Stimulated activated CD8-positive, alpha-beta memory T cell treated with anti-CD3 and anti-CD28 coated beads, Interleukin-15, amount 100 ng/mL, for 24 hours (primary cell): ENCODE measurements around the gene KIF3A.

Experiments
- DNase-seq: peaks from one replicate; pipeline ENCODE4 v3.0.0-alpha.2; 2020; ENCODE audit warnings: low read depth

KIF3A gene

DNA sequence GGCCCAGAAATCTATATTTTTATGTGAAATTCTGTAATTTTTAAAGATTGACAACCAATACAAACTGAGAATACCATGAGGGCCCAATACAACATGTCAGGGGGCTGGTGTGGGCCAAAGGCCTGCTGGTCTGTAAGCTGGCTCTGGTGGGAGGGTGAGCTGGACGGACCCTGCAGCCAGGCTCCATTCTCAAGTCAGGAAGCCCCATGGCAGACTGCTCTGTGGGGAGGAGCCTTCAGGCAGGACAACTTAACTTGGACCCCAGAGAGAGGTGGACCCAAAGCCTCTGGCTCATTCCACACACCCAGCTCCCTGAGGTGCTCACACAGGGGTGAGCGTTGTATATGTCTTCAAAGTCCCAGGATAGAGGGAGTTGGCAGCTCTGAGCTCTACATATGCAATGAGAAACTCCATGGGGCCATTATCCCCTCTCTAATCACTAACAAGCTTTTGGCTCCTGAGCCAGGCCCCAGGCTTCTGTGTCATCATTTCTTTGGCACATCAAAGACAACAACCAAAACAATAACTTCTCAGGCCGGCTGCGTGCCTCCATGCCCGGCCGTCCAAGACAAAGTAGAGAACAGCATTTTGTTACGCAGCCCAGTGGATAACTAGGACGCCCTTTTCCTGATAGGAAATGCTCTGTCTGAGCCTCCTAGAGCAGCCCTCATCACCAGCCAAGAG lies 33.3 kb upstream of the KIF3A start:
- no peak for DNase-seq

DNA sequence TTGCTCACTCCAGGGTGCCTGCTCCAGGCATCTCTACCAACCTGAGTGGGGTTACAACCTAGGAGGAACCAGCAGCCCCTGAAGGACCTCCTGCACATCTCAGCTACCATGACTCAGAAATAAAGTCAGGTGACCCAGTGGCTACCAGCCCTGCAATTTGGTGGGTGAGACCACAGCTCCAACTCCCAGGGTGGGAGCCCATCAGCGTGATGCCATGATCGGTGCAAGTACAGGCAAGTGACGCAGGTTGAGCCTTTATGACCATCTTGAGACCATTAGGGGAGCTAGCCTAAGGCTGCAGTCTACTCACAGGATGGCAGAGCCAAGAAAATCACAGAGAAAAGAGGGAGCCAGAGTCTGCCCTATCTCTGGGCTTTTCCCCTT lies 31.1 kb upstream of the KIF3A start:
- no peak for DNase-seq

DNA sequence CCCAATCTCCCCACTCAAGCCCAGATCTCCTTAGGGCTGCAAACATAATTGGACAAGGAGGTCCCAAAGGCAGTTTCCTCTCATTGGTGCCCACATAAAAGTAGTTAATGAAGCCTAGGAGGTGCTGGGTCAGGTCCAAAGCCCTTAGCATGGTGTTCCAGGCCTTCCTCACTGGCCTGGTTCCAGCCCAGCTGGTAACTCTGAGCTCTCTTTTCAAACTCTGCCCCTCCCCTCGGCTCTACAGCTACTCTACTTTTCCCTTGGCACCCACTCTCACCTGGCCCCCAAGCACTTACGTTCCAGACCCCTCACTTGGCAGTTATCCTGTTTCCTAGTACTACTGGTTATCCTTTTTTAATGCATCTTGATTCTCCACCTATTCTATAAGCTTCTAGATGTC lies 29.8 kb upstream of the KIF3A start:
- no peak for DNase-seq

DNA sequence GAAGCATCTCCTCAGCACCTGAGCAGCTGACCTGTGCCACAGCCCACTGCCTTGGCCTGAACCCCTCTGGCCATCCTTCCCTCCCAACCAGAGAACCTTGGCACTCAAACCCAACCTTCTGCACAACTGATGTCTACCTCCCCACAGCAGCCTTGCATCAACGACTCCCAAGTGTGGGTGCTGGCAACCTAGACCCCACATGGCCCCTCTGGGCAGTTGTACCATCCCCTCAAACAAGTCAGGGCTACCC lies 29.4 kb upstream of the KIF3A start:
- DNase-seq = no peak

DNA sequence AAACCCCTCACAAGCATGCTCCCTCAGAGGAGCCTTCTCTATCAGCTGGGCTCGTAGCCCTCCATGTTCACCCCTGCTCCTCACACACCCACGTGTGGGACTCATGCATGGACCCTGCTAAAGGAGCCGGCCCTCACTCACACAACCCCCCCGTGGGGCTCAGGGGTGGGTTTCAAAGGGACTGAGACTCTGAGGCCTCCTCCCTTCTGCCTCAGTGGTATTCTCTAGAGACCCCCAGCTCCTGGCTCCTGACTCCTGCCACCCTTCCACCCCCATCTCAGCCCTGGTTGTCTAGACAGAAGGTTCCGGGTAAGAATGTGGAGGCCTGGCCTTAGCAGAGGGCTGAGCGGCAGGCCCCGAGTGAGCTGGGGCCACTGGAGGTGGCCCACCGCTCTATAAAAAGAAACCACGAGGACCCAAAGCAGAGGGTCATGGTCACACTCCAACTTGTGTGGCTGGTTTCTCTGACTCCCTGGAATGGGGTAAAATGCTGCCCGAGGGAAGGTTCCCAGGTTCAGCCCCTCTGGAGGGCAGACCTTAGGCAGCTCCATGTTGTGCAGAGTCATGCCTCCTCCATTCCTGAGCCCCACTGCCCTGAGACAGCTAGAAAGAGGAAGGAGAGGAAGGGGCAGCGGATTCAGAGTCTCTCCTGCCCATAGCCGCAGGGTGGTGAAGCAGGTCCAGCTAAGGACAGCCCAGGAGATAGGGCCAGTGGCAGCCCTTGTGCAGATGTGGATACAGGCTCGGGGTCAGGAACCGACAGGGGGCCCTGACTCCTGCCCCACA lies 28.9 kb upstream of the KIF3A start:
- DNase-seq = no peak

DNA sequence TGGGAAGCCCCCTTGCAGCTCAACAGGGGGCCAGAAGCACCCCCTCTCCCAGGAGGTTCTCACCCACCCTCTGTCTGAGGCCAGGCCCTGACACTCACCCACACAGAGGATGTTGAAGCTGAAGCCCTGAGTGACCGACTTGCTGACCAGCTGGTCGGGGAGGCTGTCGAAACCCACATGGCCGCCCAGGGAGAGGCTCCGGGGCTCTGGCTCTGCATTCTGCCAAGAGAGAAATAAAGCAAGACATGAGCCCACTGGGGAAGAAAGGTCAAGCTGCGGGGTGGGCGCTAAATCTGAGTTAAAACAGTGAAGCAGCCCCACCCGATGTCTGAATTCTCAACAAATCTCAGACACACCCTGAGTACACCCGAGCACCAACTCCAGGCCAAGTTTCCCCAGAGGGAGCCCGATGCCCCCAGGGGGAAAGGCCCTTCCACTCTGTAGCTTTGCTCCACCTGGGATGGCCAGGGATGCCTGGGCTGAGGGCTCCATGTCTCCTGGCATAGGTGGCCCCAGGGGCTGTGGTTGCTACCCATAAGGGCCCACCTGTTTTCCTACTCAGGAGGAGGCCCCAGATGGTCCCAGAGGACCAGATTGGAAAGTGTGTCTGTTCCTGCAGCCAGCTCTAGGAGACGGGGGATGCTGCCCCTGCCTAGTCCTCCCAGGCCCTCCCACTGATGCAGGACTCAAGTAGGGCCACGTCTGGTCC lies 28.1 kb upstream of the KIF3A start:
- DNase-seq = no peak

DNA sequence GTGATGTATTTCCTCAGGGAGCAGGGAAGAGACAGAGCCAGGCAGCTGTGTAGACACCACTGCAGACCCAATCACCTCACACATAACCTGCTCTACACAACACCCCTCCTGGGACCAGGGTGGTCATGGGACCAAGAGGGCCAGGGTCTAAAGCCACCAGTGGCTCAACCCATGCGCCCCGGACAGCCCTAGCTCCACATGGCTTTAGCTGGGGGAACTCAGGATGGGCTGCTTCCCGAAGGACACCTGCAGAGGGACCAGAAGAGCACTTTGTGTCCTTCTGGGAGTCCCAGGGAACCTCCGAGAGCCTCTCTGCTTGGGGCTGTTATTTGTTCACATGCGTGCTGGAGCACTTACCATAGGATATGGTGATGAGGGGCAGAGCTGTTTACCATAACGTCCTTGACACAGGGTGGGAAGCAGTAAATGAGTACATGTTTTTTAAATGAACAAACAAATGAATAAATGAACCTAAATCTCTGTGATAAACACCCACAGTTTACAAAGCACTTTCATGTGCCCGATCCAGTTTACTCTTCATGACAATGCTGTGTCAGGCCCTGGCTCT lies 27.4 kb upstream of the KIF3A start:
- DNase-seq = no peak

DNA sequence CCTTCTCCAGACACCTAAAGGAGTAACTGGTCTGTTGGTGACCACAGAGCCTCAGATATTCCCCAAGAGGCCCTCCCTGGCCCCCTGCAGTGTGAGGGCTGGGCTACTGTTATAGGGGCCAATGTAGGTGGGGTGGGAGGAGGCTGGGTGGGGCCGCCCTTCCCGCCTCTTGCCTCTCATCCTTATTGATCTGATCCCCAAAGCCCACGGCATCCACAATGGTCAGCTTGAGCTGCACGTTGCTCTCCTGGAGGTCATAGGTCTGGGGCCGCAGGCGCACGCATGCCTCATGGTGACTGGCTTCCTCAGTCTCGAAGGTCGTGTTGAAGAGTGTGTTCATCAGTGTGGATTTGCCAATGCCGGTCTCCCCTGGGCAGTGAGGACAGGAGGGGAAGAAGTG lies 26.7 kb upstream of the KIF3A start:
- DNase-seq = no peak

DNA sequence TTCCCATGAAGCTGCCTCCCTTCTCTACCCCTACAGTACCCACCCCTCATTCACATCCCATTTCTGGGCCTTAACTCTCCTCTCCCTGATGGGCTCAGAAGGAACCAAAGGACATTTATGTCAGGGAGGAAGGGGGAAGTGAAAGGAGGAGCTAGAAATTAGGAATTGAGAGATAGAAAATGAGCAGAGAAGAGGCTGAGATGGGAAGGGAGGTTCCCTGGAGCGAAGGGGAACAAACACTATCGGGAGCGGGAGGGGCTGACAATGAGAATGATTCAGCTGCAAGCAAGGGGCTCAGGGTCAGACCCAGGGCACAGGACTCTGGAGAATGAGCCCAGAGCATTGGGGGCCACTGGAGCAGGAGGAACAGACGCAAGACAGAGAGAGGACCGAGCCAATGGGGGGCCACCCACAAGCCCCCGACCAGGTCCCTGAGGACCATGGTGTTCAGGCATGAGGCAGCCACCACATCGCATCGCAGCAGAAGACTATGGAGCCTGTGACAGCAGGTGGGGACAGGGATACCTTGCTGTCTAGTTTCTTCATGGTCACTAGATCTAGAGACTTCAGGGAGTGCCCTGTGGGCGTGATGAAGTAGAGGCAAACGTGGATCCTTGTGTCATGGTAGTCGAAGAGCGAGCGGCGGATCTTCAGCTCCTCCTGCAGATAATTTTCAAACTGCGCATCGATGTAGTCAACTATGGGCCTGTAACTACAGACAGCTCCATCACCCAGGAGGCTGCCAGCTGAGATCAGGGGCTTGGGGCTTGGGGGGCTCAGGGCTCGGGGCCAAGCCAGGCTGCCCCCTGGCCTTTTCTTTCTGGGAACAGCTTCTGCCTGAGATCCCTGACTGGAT lies 26.1 kb upstream of the KIF3A start:
- DNase-seq = no peak

DNA sequence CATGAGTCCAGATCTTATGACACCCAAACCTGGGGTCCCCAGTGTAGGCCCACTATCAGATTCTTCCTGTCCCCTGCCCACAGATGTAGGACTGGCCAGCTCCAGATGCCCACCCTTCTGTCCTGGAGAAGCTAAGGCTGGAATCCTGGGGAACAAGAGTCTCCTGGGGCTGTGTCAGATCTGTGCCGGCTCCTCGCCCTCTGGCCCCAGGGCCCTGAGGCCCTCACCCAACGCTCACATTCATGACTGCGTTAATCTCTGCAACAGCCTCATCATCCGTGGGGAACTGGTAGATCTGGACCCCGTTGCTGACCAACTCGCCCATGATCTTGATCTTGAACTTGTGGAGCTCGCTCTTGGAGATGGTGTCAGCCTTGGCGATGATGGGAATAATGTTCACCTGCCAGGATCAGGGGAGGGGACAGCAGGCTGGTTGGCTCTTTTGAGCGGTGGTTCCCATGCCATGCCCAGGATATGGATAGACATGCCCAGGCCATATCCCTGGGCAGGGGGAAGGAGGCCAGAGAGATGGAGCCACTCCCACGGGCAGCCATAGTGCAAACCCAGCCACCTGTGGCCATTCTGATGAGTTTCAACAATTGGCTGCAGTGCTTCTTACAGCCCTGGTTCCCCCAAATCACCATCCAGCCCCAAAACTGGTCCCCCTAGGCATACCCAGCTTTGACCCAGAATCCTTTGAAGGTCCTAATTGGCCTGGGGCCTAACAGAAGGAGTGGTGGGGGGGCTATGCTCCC lies 25.1 kb upstream of the KIF3A start:
- no peak for DNase-seq

DNA sequence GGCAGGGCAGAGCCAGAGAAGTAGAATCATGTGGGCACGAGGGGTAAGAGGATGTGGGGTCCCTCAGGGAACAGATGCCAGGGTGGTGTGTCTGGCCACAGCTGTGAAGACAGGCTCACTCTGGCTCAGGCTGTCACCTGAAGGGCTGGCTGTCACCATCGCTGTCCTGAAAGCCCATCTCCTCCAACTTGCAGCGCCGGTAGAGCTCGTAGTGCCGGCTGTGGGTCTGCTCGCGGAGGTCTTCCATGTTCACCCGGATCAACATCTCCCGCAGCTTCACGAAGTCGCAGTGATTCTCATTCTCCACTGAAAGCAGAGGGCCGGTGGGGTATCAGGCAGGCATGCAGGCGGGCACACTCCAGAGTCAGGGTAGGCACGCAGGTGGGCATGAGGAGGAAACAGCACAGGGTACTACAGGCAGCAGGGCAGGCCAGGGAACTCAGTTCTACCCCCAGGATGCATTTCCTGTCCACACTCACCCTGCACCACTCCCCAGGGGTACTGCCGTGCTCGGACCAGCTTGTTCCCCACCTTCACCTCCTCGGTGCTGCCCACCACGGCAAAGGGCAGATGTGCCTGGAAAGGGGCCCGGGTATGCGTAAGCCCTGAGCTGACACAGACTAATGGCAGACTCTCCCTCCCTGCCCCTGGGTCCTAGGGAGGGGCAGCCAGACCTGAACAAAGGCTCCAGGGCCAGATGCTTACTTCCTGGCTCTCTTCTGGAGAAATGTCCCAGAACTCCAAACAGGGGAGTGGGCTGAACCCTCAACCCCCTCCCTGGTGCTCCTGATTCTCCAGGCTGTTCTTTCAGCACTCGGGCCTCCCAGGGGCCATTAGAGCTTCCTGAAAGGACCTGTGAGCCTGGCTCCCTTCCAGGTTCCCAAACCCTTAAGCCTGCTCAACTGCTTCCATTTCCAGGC lies 24.2 kb upstream of the KIF3A start:
- no peak for DNase-seq

DNA sequence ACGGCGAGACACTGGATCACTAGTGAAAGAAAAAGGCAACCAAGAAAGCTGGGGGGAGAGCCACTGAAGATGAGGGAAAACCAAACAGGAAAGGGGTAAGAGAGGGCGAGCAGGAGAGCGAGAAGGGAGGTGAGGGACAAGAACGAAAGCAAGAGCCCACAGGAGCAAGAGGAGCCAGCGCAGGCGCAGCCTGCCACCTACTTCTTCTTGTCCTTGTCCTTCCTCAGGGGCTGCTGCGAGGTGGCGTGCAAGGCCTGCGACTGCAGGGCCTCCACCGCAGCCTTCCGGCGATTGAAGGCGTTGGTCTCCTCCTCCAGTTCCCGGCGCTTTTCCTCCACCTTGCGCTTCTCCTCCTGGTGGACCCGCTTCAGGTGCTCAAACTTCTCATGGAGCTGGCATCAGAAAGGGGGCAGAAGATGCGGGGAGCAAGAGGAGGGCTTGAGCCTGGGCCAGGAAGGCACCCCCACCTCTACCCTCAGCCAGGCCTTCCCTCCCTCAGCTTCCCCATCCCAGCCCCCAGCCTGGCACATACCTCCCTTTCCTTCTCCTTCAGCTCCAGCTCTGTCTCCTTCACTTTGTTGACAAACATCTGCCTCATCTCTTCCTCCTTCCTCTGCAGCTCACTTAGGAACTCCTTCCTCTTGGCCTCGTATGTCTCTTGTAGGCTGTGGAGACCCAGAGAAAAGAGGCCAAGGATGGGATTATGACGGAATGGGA lies 23.4 kb upstream of the KIF3A start:
- DNase-seq = no peak

DNA sequence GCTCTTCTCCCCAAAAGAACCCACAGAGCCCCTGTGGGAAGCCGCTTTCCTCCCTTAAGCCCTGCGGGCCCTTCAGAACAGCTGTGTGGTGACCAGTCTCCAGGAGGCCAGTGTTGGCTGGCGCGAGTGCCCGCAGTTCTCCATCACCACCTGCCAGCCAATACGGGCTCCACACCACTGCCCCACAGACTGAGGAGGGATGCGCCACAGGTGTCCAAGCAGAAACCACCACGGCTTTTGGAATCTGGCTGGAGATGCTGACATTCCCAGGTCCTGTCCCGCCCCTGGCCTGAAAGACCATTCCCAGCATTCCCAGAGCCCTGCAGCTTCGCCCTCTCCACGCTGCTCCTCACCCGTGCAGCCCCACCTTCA lies 22.7 kb upstream of the KIF3A start:
- no peak for DNase-seq

DNA sequence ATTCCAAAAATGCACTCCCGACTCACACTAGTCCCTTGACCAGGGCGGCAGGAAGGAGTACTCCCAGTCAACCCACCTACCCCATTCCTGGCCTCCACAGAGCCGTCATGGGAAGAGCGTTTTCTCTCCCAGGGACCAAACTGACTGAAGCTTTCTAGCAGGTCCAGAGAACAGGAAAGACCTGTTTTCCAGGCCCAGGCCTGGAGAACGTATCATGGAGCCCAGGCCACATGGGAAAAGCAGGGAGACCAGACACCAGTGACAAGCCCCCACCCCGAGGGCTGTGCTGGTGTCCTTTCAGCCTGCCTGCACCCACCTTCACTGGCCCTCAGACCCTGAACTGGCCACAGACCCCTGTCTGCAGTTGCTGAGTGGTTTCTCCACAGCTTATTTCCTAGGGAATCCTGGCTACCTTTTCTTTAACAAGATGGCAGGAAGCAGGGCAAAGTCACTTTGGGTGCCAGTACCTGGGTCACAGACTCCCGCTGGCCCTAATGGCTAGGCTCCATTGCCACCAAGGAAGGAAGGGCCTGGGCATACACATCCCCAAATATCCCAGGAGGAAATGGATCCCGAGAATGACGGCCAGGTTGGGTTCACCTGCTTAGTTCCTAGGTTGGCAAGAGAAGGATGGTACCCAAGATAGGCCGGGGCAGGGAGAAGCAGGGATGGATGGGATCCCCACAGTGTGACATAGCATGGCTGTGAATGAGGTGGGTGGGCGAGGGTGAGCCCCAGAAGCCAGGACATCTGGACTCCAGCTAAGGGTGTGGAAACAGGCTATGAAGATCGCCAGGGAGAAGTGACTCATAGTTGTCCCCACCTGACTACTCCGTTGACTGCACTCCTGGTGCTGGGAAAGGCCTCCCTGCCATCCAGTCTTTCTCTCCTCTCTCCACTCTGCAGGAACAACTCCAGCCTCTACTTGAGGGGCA lies 22.0 kb upstream of the KIF3A start:
- DNase-seq = no peak

DNA sequence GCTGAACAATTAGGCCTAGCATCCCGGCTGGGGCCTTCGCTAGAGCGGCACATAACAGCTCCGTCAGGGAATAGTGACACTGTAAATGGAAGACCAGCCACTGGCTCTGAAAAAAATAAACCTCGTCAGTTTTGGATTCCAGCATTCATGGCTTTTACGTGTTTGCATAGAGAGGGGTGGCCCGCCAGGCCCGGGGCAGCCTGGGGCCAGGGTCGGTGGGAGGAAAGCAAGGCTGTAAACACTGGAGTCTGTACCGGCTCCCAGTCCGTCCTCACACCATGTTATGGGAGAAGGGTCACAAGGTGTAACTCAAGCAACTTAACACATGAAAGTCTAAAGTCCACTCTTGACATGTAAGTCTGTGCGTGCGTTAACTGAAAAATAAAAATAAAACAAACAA lies 21.1 kb upstream of the KIF3A start:
- DNase-seq = no peak

DNA sequence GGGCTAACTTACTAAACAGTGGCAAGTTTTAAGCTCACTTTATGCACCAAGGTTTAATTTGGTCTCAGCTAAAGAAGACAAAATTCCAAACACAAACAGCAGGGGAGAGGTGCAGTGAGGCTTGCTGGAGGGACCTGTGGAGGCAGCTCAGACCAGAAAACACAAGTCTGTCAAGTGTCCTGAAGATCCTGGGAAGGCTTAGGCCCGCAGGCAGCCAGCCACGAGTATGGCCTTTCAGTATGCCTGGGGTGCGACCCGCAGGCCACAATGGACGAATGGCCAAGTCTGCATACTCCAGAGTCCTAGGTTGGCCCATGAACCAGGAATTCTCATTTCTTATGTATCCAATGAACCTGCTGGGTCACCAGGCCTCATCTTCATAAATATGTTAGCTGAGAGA lies 19.2 kb upstream of the KIF3A start:
- DNase-seq = no peak

DNA sequence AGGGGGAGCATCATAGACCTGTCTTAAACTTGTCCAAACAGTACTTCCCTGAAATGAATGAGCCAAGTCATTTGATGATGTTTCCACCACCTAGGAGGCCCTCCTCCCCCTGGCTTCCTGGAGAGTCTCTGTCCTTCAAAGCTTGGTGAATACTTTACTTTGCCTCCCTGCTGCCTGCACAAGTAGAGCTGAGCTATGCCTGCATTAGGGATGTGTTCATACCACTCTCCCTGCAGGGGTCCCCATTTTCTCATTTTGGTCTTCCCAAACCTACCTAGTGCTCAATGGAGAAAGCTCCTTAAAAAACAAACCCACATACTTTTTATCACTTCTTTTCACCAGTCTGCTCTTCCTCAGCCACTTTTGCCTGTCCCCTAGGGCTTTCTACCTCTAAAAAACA lies 17.6 kb upstream of the KIF3A start:
- no peak for DNase-seq

DNA sequence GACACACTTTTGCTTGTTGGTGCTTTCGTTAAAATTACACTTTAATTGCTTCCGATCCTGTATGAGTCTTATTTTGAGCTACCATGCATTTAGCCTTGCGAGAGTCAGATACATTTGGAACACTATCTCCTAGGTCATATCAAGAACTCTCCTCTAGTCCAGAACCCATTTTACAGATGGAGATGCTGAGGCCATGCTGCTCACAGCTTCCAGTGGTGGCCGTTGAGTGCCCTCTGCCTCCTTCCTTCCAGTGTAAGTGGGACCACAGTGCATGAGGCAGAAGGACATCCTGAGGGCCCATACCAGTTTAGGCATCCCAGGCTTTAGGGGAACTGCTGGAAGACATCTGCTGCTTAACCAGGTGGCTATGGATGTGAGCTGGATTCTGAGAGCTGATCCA lies 16.8 kb upstream of the KIF3A start:
- no peak for DNase-seq
